K562 (cell line): ENCODE results near the gene CFAP141. TPM values are rescaled to one million over a fixed set of nuclear protein-coding genes. Genes with fewer than 3 reads are reported as not detected.

ENCODE experiments used
- DNMT1 ChIP-seq: fragments of 450-650 bp; IDR thresholded peaks from 2 replicates; pipeline ENCODE4 v1.6.1; 2016; ENCODE audit warnings: antibody characterized with exemption, mild to moderate bottlenecking
- ESRRA ChIP-seq: fragments of 450-650 bp; IDR thresholded peaks from 2 replicates; pipeline ENCODE4 v1.6.1; 2014; ENCODE audit warnings: low read depth, mild to moderate bottlenecking, moderate library complexity, borderline replicate concordance
- FOXJ3 ChIP-seq: sonication (generic); formaldehyde crosslinking; IDR thresholded peaks from 2 replicates; pipeline ENCODE4 v1.4.0; 2020; ENCODE audit warnings: mild to moderate bottlenecking, missing genetic modification reagents
- GTF2F1 ChIP-seq: IDR thresholded peaks from 2 replicates; pipeline ENCODE4 v1.6.1; 2011; ENCODE audit warnings: low read depth, low read length, improper control_type of control experiment
- MBD2 ChIP-seq: sonication (generic); IDR thresholded peaks from 2 replicates; pipeline ENCODE4 v1.6.1; 2016; ENCODE audit warnings: low read depth, borderline replicate concordance
- MYNN ChIP-seq, 2 experiments: sonication (generic); formaldehyde crosslinking in 1 of 2; IDR thresholded peaks; 2 replicates each; pipeline versions ENCODE4 v1.5.0 to v1.6.1; 2016 to 2020; ENCODE audit warnings: antibody characterized with exemption in 1 of 2, missing genetic modification reagents in 1 of 2
- SRSF3 ChIP-seq: fragments of 200-400 bp; formaldehyde crosslinking; IDR thresholded peaks from 2 replicates; pipeline ENCODE4 v1.6.1; 2016; ENCODE audit warnings: mild to moderate bottlenecking, low read length, moderate library complexity; ENCODE audit not compliant: insufficient read depth
- U2AF1 ChIP-seq: fragments of 200-400 bp; formaldehyde crosslinking; optimal IDR thresholded peaks from 2 replicates; pipeline ENCODE3; 2017; ENCODE audit warnings: mild to moderate bottlenecking, low read depth, low read length, moderate library complexity
- XRCC4 ChIP-seq: IDR thresholded peaks from one replicate; pipeline ENCODE4 v1.6.1; 2011; ENCODE audit not compliant: insufficient read depth, insufficient read length; ENCODE audit errors: extremely low read depth
- ZKSCAN3 ChIP-seq: fragments of 250-450 bp; sonication (Bioruptor Pico); IDR thresholded peaks from 2 replicates; pipeline ENCODE4 v1.4.0; 2020
- ZNF507 ChIP-seq: conservative IDR thresholded peaks from 2 replicates; pipeline ENCODE4 v1.6.1; 2017; ENCODE audit warnings: missing genetic modification characterization, missing compliant biosample characterization
- ZNF644 ChIP-seq: fragments of 200-800 bp; sonication (Bioruptor generic); IDR thresholded peaks from 2 replicates; pipeline ENCODE4 v1.6.1; 2016; ENCODE audit warnings: low read depth, missing genetic modification characterization, missing compliant biosample characterization
- ZNF75A ChIP-seq: fragments of 450-650 bp; formaldehyde crosslinking; IDR thresholded peaks from 2 replicates; pipeline ENCODE4 v1.4.0; 2020; ENCODE audit warnings: mild to moderate bottlenecking
- polyA plus RNA-seq, 8 experiments: library from polyadenylated mRNA; depleted of rRNA in 4 of 8; stranded (reverse) in 5 of 8; unstranded in 3 of 8; fragments of >200 nt; fragmentation: Nextera tagmentation in 2 of 8; fragmentation: Illumina TruSeq in 1 of 8; extraction: Ambion mirVana in 2 of 8; extraction: Trizol in 1 of 8; gene quantifications; 2 replicates each; pipeline versions ENCODE4 v1.2.1 to v1.2.3, GENCODE V29; 2011 to 2014; ENCODE audit warnings: inconsistent platforms in 1 of 8, missing spikeins in 1 of 8
- total RNA-seq, 7 experiments: library from RNA; depleted of rRNA in 6 of 7; stranded (reverse); fragments of >200 nt in 6 of 7; fragmentation: Illumina TruSeq in 2 of 7; extraction: Trizol in 2 of 7; gene quantifications; 2 replicates each; pipeline versions ENCODE4 v1.2.1 to v1.2.3, GENCODE V29; 2011 to 2021; ENCODE audit warnings: low replicate concordance in 1 of 7
- TF ChIP-seq, protein P1 (sequence below): fragments of 450-650 bp; formaldehyde crosslinking; IDR thresholded peaks from 2 replicates; pipeline ENCODE4 v1.4.0; 2020; ENCODE audit warnings: mild to moderate bottlenecking, moderate library complexity
- TF ChIP-seq, protein P2 (sequence below): fragments of 250-450 bp; sonication (Bioruptor Pico); IDR thresholded peaks from 2 replicates; pipeline ENCODE4 v1.8.0; 2021; ENCODE audit warnings: moderate library complexity, mild to moderate bottlenecking, inconsistent platforms
- TF ChIP-seq, protein P3 (sequence below): sonication (generic); formaldehyde crosslinking; IDR thresholded peaks from 2 replicates; pipeline ENCODE4 v1.8.0; 2022; ENCODE audit warnings: missing genetic modification reagents, mild to moderate bottlenecking, borderline replicate concordance
- TF ChIP-seq, protein P4 (sequence below): fragments of 150-350 bp; conservative IDR thresholded peaks from 2 replicates; pipeline ENCODE4 v1.6.1; 2014; ENCODE audit warnings: low read length
- TF ChIP-seq, protein P5 (sequence below): sonication (generic); formaldehyde crosslinking; IDR thresholded peaks from 2 replicates; pipeline ENCODE4 v1.8.0; 2023; ENCODE audit warnings: missing genetic modification reagents, mild to moderate bottlenecking, borderline replicate concordance

The CFAP141 gene
- total and polyA plus RNA-seq, 9 of the 15 experiments (the other 6 are each of a cell fraction or from before 2014, with no cell fraction given), result not detected

DNA sequence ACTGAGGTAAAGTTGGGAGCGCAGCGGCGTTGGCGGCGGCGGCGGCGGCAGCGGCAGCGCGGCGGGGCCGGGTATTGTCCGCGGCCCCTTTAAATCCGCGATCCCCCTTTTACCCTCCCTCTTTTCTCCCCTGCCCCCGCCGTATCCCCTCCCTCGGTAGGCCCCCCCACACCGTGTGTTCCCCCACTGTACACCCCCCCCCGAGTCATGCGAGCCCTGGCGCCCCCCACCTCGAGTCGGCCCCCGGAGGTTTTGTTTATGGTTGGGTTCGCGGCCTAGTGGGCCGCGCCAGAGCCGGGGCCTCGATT lies 14.8 kb upstream of the CFAP141 start (continued):
- TF ChIP-seq, protein P1, sequence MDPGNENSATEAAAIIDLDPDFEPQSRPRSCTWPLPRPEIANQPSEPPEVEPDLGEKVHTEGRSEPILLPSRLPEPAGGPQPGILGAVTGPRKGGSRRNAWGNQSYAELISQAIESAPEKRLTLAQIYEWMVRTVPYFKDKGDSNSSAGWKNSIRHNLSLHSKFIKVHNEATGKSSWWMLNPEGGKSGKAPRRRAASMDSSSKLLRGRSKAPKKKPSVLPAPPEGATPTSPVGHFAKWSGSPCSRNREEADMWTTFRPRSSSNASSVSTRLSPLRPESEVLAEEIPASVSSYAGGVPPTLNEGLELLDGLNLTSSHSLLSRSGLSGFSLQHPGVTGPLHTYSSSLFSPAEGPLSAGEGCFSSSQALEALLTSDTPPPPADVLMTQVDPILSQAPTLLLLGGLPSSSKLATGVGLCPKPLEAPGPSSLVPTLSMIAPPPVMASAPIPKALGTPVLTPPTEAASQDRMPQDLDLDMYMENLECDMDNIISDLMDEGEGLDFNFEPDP (CRISPR knock-in tag), result no peak
- TF ChIP-seq, protein P2, sequence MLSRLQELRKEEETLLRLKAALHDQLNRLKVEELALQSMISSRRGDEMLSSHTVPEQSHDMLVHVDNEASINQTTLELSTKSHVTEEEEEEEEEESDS (CRISPR knock-in tag), result no peak
- TF ChIP-seq SRSF3 (no peak), ZNF75A (CRISPR knock-in tag) (no peak), MBD2 (no peak), FOXJ3 (CRISPR knock-in tag) (no peak), GTF2F1 (no peak), DNMT1 (no peak), U2AF1 (peak; percentile 45), ESRRA (no peak), ZNF644 (tag) (peak; percentile 61; the same call in 1 of the 2 replicates), ZNF507 (tag) (no peak), XRCC4 (no peak), MYNN (IDR thresholded peaks at IDR 0.05) (no peak; the same call in 1 of the 2 replicates), MYNN (CRISPR knock-in tag; IDR thresholded peaks at IDR 0.05) (no peak), ZKSCAN3 (no peak)
- TF ChIP-seq, protein P3, sequence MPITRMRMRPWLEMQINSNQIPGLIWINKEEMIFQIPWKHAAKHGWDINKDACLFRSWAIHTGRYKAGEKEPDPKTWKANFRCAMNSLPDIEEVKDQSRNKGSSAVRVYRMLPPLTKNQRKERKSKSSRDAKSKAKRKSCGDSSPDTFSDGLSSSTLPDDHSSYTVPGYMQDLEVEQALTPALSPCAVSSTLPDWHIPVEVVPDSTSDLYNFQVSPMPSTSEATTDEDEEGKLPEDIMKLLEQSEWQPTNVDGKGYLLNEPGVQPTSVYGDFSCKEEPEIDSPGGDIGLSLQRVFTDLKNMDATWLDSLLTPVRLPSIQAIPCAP (CRISPR knock-in tag), result no peak
- TF ChIP-seq, protein P4, sequence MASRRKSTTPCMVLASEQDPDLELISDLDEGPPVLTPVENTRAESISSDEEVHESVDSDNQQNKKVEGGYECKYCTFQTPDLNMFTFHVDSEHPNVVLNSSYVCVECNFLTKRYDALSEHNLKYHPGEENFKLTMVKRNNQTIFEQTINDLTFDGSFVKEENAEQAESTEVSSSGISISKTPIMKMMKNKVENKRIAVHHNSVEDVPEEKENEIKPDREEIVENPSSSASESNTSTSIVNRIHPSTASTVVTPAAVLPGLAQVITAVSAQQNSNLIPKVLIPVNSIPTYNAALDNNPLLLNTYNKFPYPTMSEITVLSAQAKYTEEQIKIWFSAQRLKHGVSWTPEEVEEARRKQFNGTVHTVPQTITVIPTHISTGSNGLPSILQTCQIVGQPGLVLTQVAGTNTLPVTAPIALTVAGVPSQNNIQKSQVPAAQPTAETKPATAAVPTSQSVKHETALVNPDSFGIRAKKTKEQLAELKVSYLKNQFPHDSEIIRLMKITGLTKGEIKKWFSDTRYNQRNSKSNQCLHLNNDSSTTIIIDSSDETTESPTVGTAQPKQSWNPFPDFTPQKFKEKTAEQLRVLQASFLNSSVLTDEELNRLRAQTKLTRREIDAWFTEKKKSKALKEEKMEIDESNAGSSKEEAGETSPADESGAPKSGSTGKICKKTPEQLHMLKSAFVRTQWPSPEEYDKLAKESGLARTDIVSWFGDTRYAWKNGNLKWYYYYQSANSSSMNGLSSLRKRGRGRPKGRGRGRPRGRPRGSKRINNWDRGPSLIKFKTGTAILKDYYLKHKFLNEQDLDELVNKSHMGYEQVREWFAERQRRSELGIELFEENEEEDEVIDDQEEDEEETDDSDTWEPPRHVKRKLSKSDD, result no peak
- TF ChIP-seq, protein P5, sequence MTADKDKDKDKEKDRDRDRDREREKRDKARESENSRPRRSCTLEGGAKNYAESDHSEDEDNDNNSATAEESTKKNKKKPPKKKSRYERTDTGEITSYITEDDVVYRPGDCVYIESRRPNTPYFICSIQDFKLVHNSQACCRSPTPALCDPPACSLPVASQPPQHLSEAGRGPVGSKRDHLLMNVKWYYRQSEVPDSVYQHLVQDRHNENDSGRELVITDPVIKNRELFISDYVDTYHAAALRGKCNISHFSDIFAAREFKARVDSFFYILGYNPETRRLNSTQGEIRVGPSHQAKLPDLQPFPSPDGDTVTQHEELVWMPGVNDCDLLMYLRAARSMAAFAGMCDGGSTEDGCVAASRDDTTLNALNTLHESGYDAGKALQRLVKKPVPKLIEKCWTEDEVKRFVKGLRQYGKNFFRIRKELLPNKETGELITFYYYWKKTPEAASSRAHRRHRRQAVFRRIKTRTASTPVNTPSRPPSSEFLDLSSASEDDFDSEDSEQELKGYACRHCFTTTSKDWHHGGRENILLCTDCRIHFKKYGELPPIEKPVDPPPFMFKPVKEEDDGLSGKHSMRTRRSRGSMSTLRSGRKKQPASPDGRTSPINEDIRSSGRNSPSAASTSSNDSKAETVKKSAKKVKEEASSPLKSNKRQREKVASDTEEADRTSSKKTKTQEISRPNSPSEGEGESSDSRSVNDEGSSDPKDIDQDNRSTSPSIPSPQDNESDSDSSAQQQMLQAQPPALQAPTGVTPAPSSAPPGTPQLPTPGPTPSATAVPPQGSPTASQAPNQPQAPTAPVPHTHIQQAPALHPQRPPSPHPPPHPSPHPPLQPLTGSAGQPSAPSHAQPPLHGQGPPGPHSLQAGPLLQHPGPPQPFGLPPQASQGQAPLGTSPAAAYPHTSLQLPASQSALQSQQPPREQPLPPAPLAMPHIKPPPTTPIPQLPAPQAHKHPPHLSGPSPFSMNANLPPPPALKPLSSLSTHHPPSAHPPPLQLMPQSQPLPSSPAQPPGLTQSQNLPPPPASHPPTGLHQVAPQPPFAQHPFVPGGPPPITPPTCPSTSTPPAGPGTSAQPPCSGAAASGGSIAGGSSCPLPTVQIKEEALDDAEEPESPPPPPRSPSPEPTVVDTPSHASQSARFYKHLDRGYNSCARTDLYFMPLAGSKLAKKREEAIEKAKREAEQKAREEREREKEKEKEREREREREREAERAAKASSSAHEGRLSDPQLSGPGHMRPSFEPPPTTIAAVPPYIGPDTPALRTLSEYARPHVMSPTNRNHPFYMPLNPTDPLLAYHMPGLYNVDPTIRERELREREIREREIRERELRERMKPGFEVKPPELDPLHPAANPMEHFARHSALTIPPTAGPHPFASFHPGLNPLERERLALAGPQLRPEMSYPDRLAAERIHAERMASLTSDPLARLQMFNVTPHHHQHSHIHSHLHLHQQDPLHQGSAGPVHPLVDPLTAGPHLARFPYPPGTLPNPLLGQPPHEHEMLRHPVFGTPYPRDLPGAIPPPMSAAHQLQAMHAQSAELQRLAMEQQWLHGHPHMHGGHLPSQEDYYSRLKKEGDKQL, result no peak
